AG09319 (cell line): ENCODE measurements around the gene MLLT10.

Source experiments
- DNase-seq: peaks from one replicate; pipeline ENCODE4 v3.0.0-alpha.2; 2010; ENCODE audit warnings: low read depth; ENCODE audit errors: extremely low read depth
- CTCF ChIP-seq: IDR thresholded peaks from 2 replicates; pipeline ENCODE4 v1.5.1; 2011; ENCODE audit warnings: low read depth, mild to moderate bottlenecking, inconsistent platforms, low read length, moderate library complexity

Gene MLLT10

GRCh38 chr10:21492421-21492820 is 41.6 kb upstream of the MLLT10 start:
- TF ChIP-seq CTCF, result no peak
- no peak for DNase-seq

GRCh38 chr10:21493784-21494183 is 40.2 kb upstream of the MLLT10 start:
- TF ChIP-seq CTCF, result no peak

GRCh38 chr10:21494191-21495001 is 39.6 kb upstream of the MLLT10 start:
- no peak for DNase-seq
- no peak; the same call in 1 of the 2 replicates for TF ChIP-seq CTCF

More at GRCh38 chr10:21493784-21494183, 40.2 kb upstream of the MLLT10 start:
- no peak for DNase-seq

GRCh38 chr10:21495002-21495751 is 38.9 kb upstream of the MLLT10 start:
- TF ChIP-seq CTCF, result no peak
- no peak for DNase-seq

GRCh38 chr10:21495752-21496342 is 38.2 kb upstream of the MLLT10 start:
- TF ChIP-seq CTCF, result peak; percentile 61

GRCh38 chr10:21496343-21497176 is 37.5 kb upstream of the MLLT10 start:
- no peak for DNase-seq
- peak; percentile 42 for TF ChIP-seq CTCF

More at GRCh38 chr10:21495752-21496342, 38.2 kb upstream of the MLLT10 start:
- no peak for DNase-seq
